Measurements from ENCODE around the gene HIVEP3.

The HIVEP3 gene

GRCh38 chr1:41533731-41534080 lies 385.0 kb downstream of the HIVEP3 start:
- H3K4me3 ChIP-seq (ENCODE audit: low read depth, low read length): no peak overlapping the region
- H3K27me3 ChIP-seq (ENCODE audit: control insufficient read depth, insufficient read depth, low read length): no peaks in the 10 kb centered on the region
- no peak overlapping the region for H3K9ac ChIP-seq (ENCODE audit: low read depth, low read length)
- no peak overlapping the region for H3K27ac ChIP-seq (ENCODE audit: low read depth, low read length)
- no peaks in the 10 kb centered on the region for H3K36me3 ChIP-seq (ENCODE audit: control insufficient read depth, insufficient read depth, low read length)
- no peaks in the 10 kb centered on the region for H3K4me1 ChIP-seq (ENCODE audit: control insufficient read depth, insufficient read depth, low read length)
- peaks cover 7% of the 10 kb centered on the region; the same call in 1 of the 2 replicates for H3K9me3 ChIP-seq (ENCODE audit: control insufficient read depth, insufficient read depth, low read length)

GRCh38 chr1:41533016-41533730 lies 385.5 kb downstream of the HIVEP3 start:
- no peak overlapping the region for H3K4me3 ChIP-seq (ENCODE audit: low read depth, low read length)
- H3K27me3 ChIP-seq (ENCODE audit: control insufficient read depth, insufficient read depth, low read length): no peaks in the 10 kb centered on the region
- H3K27ac ChIP-seq (ENCODE audit: low read depth, low read length): no peak overlapping the region
- no peak overlapping the region for H3K9ac ChIP-seq (ENCODE audit: low read depth, low read length)
- no peaks in the 10 kb centered on the region for H3K4me1 ChIP-seq (ENCODE audit: control insufficient read depth, insufficient read depth, low read length)
- H3K9me3 ChIP-seq (ENCODE audit: control insufficient read depth, insufficient read depth, low read length): peaks cover 7% of the 10 kb centered on the region; the same call in 1 of the 2 replicates
- H3K36me3 ChIP-seq (ENCODE audit: control insufficient read depth, insufficient read depth, low read length): no peaks in the 10 kb centered on the region

GRCh38 chr1:41532206-41532975 lies 386.3 kb downstream of the HIVEP3 start:
- no peak overlapping the region for H3K4me3 ChIP-seq (ENCODE audit: low read depth, low read length)
- H3K9ac ChIP-seq (ENCODE audit: low read depth, low read length): no peak overlapping the region
- no peaks in the 10 kb centered on the region for H3K4me1 ChIP-seq (ENCODE audit: control insufficient read depth, insufficient read depth, low read length)
- peaks cover 7% of the 10 kb centered on the region; the same call in 1 of the 2 replicates for H3K9me3 ChIP-seq (ENCODE audit: control insufficient read depth, insufficient read depth, low read length)
- no peaks in the 10 kb centered on the region for H3K27me3 ChIP-seq (ENCODE audit: control insufficient read depth, insufficient read depth, low read length)
- no peak overlapping the region for H3K27ac ChIP-seq (ENCODE audit: low read depth, low read length)
- no peaks in the 10 kb centered on the region for H3K36me3 ChIP-seq (ENCODE audit: control insufficient read depth, insufficient read depth, low read length)

GRCh38 chr1:41530411-41530810 lies 388.3 kb downstream of the HIVEP3 start:
- no peak overlapping the region for H3K9ac ChIP-seq (ENCODE audit: low read depth, low read length)
- no peak overlapping the region for H3K4me3 ChIP-seq (ENCODE audit: low read depth, low read length)
- H3K9me3 ChIP-seq (ENCODE audit: control insufficient read depth, insufficient read depth, low read length): peaks cover 7% of the 10 kb centered on the region; the same call in 1 of the 2 replicates
- no peaks in the 10 kb centered on the region for H3K27me3 ChIP-seq (ENCODE audit: control insufficient read depth, insufficient read depth, low read length)
- no peak overlapping the region for H3K27ac ChIP-seq (ENCODE audit: low read depth, low read length)
- no peaks in the 10 kb centered on the region for H3K36me3 ChIP-seq (ENCODE audit: control insufficient read depth, insufficient read depth, low read length)
- H3K4me1 ChIP-seq (ENCODE audit: control insufficient read depth, insufficient read depth, low read length): no peaks in the 10 kb centered on the region

GRCh38 chr1:41529621-41530395 lies 388.9 kb downstream of the HIVEP3 start:
- Histone ChIP-seq H3K27ac (ENCODE audit: low read depth, low read length) (no peak overlapping the region), H3K9ac (ENCODE audit: low read depth, low read length) (no peak overlapping the region), H3K4me1 (ENCODE audit: control insufficient read depth, insufficient read depth, low read length) (no peaks in the 10 kb centered on the region), H3K9me3 (ENCODE audit: control insufficient read depth, insufficient read depth, low read length) (peaks cover 7% of the 10 kb centered on the region; the same call in 1 of the 2 replicates), H3K27me3 (ENCODE audit: control insufficient read depth, insufficient read depth, low read length) (no peaks in the 10 kb centered on the region), H3K36me3 (ENCODE audit: control insufficient read depth, insufficient read depth, low read length) (no peaks in the 10 kb centered on the region), H3K4me3 (ENCODE audit: low read depth, low read length) (no peak overlapping the region)

- H3K9ac ChIP-seq (ENCODE audit: low read depth, low read length): no peak overlapping the region
- no peaks in the 10 kb centered on the region for H3K27me3 ChIP-seq (ENCODE audit: control insufficient read depth, insufficient read depth, low read length)
- no peaks in the 10 kb centered on the region for H3K4me1 ChIP-seq (ENCODE audit: control insufficient read depth, insufficient read depth, low read length)
- peaks cover 7% of the 10 kb centered on the region; the same call in 1 of the 2 replicates for H3K9me3 ChIP-seq (ENCODE audit: control insufficient read depth, insufficient read depth, low read length)
- no peak overlapping the region for H3K4me3 ChIP-seq (ENCODE audit: low read depth, low read length)
- no peaks in the 10 kb centered on the region for H3K36me3 ChIP-seq (ENCODE audit: control insufficient read depth, insufficient read depth, low read length)
- H3K27ac ChIP-seq (ENCODE audit: low read depth, low read length): no peak overlapping the region
These were observed 389.8 kb downstream of the HIVEP3 start for GRCh38 chr1:41528726-41529605.

- Histone ChIP-seq H3K27me3 (ENCODE audit: control insufficient read depth, insufficient read depth, low read length) (no peaks in the 10 kb centered on the region), H3K4me1 (ENCODE audit: control insufficient read depth, insufficient read depth, low read length) (no peaks in the 10 kb centered on the region), H3K36me3 (ENCODE audit: control insufficient read depth, insufficient read depth, low read length) (no peaks in the 10 kb centered on the region), H3K27ac (ENCODE audit: low read depth, low read length) (no peak overlapping the region), H3K9me3 (ENCODE audit: control insufficient read depth, insufficient read depth, low read length) (peaks cover 7% of the 10 kb centered on the region; the same call in 1 of the 2 replicates), H3K9ac (ENCODE audit: low read depth, low read length) (no peak overlapping the region), H3K4me3 (ENCODE audit: low read depth, low read length) (no peak overlapping the region)
These were observed 390.6 kb downstream of the HIVEP3 start for GRCh38 chr1:41528106-41528505.

- Histone ChIP-seq H3K27ac (ENCODE audit: low read depth, low read length) (no peak overlapping the region), H3K9me3 (ENCODE audit: control insufficient read depth, insufficient read depth, low read length) (peaks cover 7% of the 10 kb centered on the region; the same call in 1 of the 2 replicates), H3K4me1 (ENCODE audit: control insufficient read depth, insufficient read depth, low read length) (no peaks in the 10 kb centered on the region)
These were observed 391.7 kb downstream of the HIVEP3 start for GRCh38 chr1:41526956-41527561.

GRCh38 chr1:41525891-41526587 lies 392.7 kb downstream of the HIVEP3 start:
- Histone ChIP-seq H3K27ac (ENCODE audit: low read depth, low read length) (no peak overlapping the region), H3K36me3 (ENCODE audit: control insufficient read depth, insufficient read depth, low read length) (no peaks in the 10 kb centered on the region), H3K27me3 (ENCODE audit: control insufficient read depth, insufficient read depth, low read length) (no peaks in the 10 kb centered on the region), H3K4me1 (ENCODE audit: control insufficient read depth, insufficient read depth, low read length) (no peaks in the 10 kb centered on the region), H3K9me3 (ENCODE audit: control insufficient read depth, insufficient read depth, low read length) (peaks cover 7% of the 10 kb centered on the region; the same call in 1 of the 2 replicates), H3K9ac (ENCODE audit: low read depth, low read length) (no peak overlapping the region), H3K4me3 (ENCODE audit: low read depth, low read length) (no peak overlapping the region)

More at GRCh38 chr1:41526956-41527561, 391.7 kb downstream of the HIVEP3 start:
- Histone ChIP-seq H3K4me3 (ENCODE audit: low read depth, low read length) (no peak overlapping the region), H3K9ac (ENCODE audit: low read depth, low read length) (no peak overlapping the region), H3K27me3 (ENCODE audit: control insufficient read depth, insufficient read depth, low read length) (no peaks in the 10 kb centered on the region), H3K36me3 (ENCODE audit: control insufficient read depth, insufficient read depth, low read length) (no peaks in the 10 kb centered on the region)
